ENCODE measurements around the gene TRAF1. TPM values are rescaled to one million over a fixed set of nuclear protein-coding genes. Genes with fewer than 3 reads are reported as not detected.

Gene TRAF1
- total RNA-seq, 1 donor from 2014 or later = 8.0 TPM

DNA sequence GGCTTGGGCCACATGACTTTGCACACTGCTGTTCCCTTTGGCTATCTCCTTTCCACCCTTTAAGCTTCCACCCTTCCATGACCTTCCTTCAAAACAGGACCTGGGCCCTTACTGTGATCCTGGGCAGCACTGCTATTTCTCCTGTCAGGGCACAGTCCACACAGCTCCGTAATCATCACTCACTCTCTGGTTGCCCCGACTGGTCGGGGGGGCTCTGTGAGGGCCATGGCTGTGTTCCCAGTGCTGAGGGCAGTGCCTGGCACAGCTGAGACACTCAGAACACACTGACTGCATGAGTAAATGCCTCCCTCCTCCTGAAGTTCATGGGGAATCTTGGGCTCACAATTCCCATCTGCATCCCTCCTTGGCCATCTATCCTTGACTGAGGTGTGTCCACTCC lies 12.2 kb downstream of the TRAF1 start:
- H3K4me1 Mint-ChIP-seq = peaks cover 10% of the 10 kb centered on the region
- H3K9me3 Mint-ChIP-seq = peaks cover 3% of the 10 kb centered on the region
- DNase-seq (ENCODE audit: low spot score in 2 of 2, unreplicated experiment in 2 of 2) = no peak
- TF ChIP-seq, protein P1, sequence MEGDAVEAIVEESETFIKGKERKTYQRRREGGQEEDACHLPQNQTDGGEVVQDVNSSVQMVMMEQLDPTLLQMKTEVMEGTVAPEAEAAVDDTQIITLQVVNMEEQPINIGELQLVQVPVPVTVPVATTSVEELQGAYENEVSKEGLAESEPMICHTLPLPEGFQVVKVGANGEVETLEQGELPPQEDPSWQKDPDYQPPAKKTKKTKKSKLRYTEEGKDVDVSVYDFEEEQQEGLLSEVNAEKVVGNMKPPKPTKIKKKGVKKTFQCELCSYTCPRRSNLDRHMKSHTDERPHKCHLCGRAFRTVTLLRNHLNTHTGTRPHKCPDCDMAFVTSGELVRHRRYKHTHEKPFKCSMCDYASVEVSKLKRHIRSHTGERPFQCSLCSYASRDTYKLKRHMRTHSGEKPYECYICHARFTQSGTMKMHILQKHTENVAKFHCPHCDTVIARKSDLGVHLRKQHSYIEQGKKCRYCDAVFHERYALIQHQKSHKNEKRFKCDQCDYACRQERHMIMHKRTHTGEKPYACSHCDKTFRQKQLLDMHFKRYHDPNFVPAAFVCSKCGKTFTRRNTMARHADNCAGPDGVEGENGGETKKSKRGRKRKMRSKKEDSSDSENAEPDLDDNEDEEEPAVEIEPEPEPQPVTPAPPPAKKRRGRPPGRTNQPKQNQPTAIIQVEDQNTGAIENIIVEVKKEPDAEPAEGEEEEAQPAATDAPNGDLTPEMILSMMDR (IDR thresholded peaks at IDR 0.05; ENCODE audit: unreplicated experiment) = no peak
- no peak overlapping the region for H3K4me3 Mint-ChIP-seq
- no peaks in the 10 kb centered on the region for H3K27me3 Mint-ChIP-seq (ENCODE audit: low read depth)
- no peak overlapping the region for H3K27ac Mint-ChIP-seq
- peaks cover 9% of the 10 kb centered on the region for H3K36me3 Mint-ChIP-seq

- peaks cover 5% of the 10 kb centered on the region for H3K4me1 Mint-ChIP-seq
- H3K36me3 Mint-ChIP-seq = peaks cover 9% of the 10 kb centered on the region
- TF ChIP-seq, protein P1 (IDR thresholded peaks at IDR 0.05; ENCODE audit: unreplicated experiment) = no peak
- H3K9me3 Mint-ChIP-seq = peaks cover 3% of the 10 kb centered on the region
- DNase-seq (ENCODE audit: low spot score in 2 of 2, unreplicated experiment in 2 of 2) = no peak
- H3K4me3 Mint-ChIP-seq = no peak overlapping the region
- H3K27ac Mint-ChIP-seq = no peak overlapping the region
- H3K27me3 Mint-ChIP-seq (ENCODE audit: low read depth) = no peaks in the 10 kb centered on the region
Observed at GRCh38 chr9:120913647-120914264, 12.8 kb downstream of the TRAF1 start.

GRCh38 chr9:120912958-120913646 lies 13.5 kb downstream of the TRAF1 start:
- no peak for DNase-seq (ENCODE audit: low spot score in 2 of 2, unreplicated experiment in 2 of 2)
- Mint-ChIP-seq H3K4me3 (no peak overlapping the region), H3K27me3 (ENCODE audit: low read depth) (no peaks in the 10 kb centered on the region), H3K36me3 (peaks cover 9% of the 10 kb centered on the region), H3K27ac (no peak overlapping the region), H3K4me1 (peaks cover 2% of the 10 kb centered on the region), H3K9me3 (peaks cover 3% of the 10 kb centered on the region)
- TF ChIP-seq, protein P1 (IDR thresholded peaks at IDR 0.05; ENCODE audit: unreplicated experiment) = no peak

DNA sequence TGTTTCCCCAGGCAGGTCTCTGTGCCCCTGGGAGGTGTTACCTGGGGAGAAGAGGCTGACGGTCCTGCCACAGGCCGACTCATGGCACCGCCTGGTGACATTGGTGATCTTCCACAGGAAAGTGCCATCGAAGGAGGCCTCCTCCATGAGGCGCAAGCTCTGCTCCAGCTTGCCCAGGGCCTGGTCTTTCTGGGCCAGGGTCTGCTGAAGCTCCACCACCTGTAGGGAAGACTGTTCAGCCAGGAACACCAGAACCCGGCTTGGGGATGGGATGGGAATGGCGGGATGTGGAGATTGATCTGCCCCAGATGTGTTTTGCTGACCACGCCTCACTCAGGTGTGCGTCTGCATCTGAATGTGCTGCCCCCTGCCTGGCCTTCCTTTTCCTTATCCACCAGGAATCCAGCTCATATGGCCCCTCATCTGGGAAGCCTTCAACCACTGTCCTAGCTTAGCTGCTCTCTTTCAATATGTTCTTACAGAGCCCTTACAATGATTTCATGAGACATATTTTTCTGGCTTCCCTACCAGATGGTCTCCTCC lies 15.2 kb downstream of the TRAF1 start:
- peaks cover 2% of the 10 kb centered on the region for H3K36me3 Mint-ChIP-seq
- no peak for DNase-seq (ENCODE audit: low spot score in 2 of 2, unreplicated experiment in 2 of 2)
- TF ChIP-seq, protein P1 (IDR thresholded peaks at IDR 0.05; ENCODE audit: unreplicated experiment) = no peak
- H3K4me1 Mint-ChIP-seq = no peaks in the 10 kb centered on the region
- H3K4me3 Mint-ChIP-seq = no peak overlapping the region
- no peaks in the 10 kb centered on the region for H3K9me3 Mint-ChIP-seq
- H3K27me3 Mint-ChIP-seq (ENCODE audit: low read depth) = no peaks in the 10 kb centered on the region
- no peak overlapping the region for H3K27ac Mint-ChIP-seq

DNA sequence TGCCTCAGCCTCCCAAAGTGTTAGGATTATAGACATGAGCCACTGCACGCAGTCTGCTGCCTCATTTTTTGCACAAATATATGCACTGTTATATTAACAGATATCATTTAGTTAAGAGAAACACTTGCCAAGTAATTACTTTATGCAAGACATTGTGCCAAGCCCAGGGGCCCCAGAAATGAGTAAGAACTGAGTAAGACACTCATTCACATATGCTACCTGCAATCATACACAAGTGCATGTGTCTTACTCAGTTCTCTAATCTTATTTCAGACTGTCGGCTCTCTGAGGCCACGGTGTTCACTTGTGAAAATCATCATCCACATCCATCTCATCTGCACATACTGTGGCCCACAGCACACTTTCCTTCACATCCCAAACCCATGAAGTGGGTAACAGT lies 16.0 kb downstream of the TRAF1 start:
- Mint-ChIP-seq H3K9me3 (no peaks in the 10 kb centered on the region), H3K4me1 (no peaks in the 10 kb centered on the region), H3K27me3 (ENCODE audit: low read depth) (no peaks in the 10 kb centered on the region), H3K4me3 (no peak overlapping the region), H3K27ac (no peak overlapping the region), H3K36me3 (peaks cover 2% of the 10 kb centered on the region)
- DNase-seq (ENCODE audit: low spot score in 2 of 2, unreplicated experiment in 2 of 2) = no peak
- TF ChIP-seq, protein P1 (IDR thresholded peaks at IDR 0.05; ENCODE audit: unreplicated experiment) = no peak
